GM12878 (cell line): ENCODE measurements around the gene TSHR. TPM values are rescaled to one million over a fixed set of nuclear protein-coding genes. Genes with fewer than 3 reads are reported as not detected.

Experiments used
- CTCF ChIP-seq, 3 experiments: IDR thresholded peaks in 2 of 3; conservative IDR thresholded peaks in 1 of 3; 2 replicates each; pipeline ENCODE4 v1.5.1; 2011; ENCODE audit warnings: low read depth in 3 of 3, low read length in 3 of 3, mild to moderate bottlenecking in 3 of 3, control low read depth in 2 of 3, moderate library complexity in 2 of 3, inconsistent platforms in 1 of 3, mixed read lengths in 1 of 3; ENCODE audit not compliant: control insufficient read depth in 2 of 3, insufficient read depth in 1 of 3; ENCODE audit errors: extremely low read depth in 1 of 3
- EED ChIP-seq: sonication (generic); IDR thresholded peaks from 2 replicates; pipeline ENCODE4 v1.6.1; 2016; ENCODE audit warnings: antibody characterized with exemption, low read depth
- NBN ChIP-seq: fragments of 450-650 bp; IDR thresholded peaks from 2 replicates; pipeline ENCODE4 v1.6.1; 2016
- SP1 ChIP-seq: IDR thresholded peaks from one replicate; pipeline ENCODE4 v1.6.1; 2011; ENCODE audit warnings: low read depth, low read length
- TAF1 ChIP-seq: IDR thresholded peaks from 2 replicates; pipeline ENCODE4 v1.6.1; 2011; ENCODE audit warnings: mild to moderate bottlenecking, low read depth, low read length, borderline replicate concordance
- USF2 ChIP-seq: IDR thresholded peaks from 2 replicates; pipeline ENCODE4 v1.6.1; 2011; ENCODE audit warnings: low read depth, low read length, improper control_type of control experiment, borderline replicate concordance
- ZBTB4 ChIP-seq: fragments of 450-650 bp; formaldehyde crosslinking; IDR thresholded peaks from 2 replicates; pipeline ENCODE4 v1.4.0; 2022; ENCODE audit warnings: mild to moderate bottlenecking, moderate library complexity
- polyA plus RNA-seq, 11 experiments: library from polyadenylated mRNA; depleted of rRNA in 4 of 11; unstranded in 6 of 11; stranded (reverse) in 5 of 11; fragments of >200 nt; fragmentation: Nextera tagmentation in 4 of 11; fragmentation: Illumina TruSeq in 1 of 11; extraction: Ambion mirVana in 4 of 11; extraction: Trizol in 1 of 11; gene quantifications; 1 replicate in 1 of 11; 2 replicates in 10 of 11; pipeline versions ENCODE4 v1.2.1 to v1.2.3, GENCODE V29; 2011 to 2016; ENCODE audit warnings: inconsistent platforms in 2 of 11, missing spikeins in 2 of 11, low read depth in 1 of 11
- total RNA-seq, 4 experiments: library from RNA; depleted of rRNA in 3 of 4; stranded (reverse); fragments of >200 nt in 3 of 4; fragmentation: Illumina TruSeq in 1 of 4; extraction: Trizol in 1 of 4; gene quantifications; 2 replicates each; pipeline versions ENCODE4 v1.2.1 to v1.2.3, GENCODE V29; 2013 to 2021

Gene TSHR
- total and polyA plus RNA-seq, 10 of the 15 experiments (the other 5 are each of a cell fraction or from before 2014, with no cell fraction given): 0.06 to 0.31 TPM; not detected in 8

GRCh38 chr14:80941241-80942185 is 13.9 kb upstream of the TSHR start, which contains the start of gene CEP128 (continued):
- TF ChIP-seq EED (peak; percentile 48; the same call in 1 of the 2 replicates), USF2 (no peak), ZBTB4 (CRISPR knock-in tag) (no peak), SP1 (no peak), NBN (no peak), TAF1 (no peak), CTCF (IDR thresholded peaks at IDR 0.05 in 2 of 3, conservative IDR thresholded peaks at IDR 0.05 in 1 of 3; ENCODE audit: control insufficient read depth in 2 of 3, extremely low read depth in 1 of 3, insufficient read depth in 1 of 3, low read depth in 3 of 3, low read length in 3 of 3) (no peak)
- TF ChIP-seq, all 136 proteins: peak for 41
